ENCODE measurements around the gene C16orf86. TPM values are rescaled to one million over a fixed set of nuclear protein-coding genes. Genes with fewer than 3 reads are reported as not detected.

Gene C16orf86
- total RNA-seq, 1 experiment from 2014 or later: 4.9 TPM

GRCh38 chr16:67714522-67714921, 47.9 kb downstream of the C16orf86 start (continued):
- TF ChIP-seq ZNF671 (CRISPR knock-in tag; IDR thresholded peaks at IDR 0.05) (no peak), CREB1 (CRISPR knock-in tag; IDR thresholded peaks at IDR 0.05) (no peak), E2F4 (CRISPR knock-in tag; IDR thresholded peaks at IDR 0.05; ENCODE audit: borderline replicate concordance, low read depth) (no peak), SMAD4 (CRISPR knock-in tag; IDR thresholded peaks at IDR 0.05) (no peak), ZNF219 (CRISPR knock-in tag; IDR thresholded peaks at IDR 0.05; ENCODE audit: borderline replicate concordance) (no peak), E2F5 (CRISPR knock-in tag; IDR thresholded peaks at IDR 0.05) (no peak), ZNF121 (CRISPR knock-in tag; IDR thresholded peaks at IDR 0.05) (no peak)

GRCh38 chr16:67716097-67716496, 49.5 kb downstream of the C16orf86 start:
- Mint-ChIP-seq H3K27ac (no peak overlapping the region), H3K9me3 (no peaks in the 10 kb centered on the region), H3K36me3 (peaks cover 5% of the 10 kb centered on the region; the same call in 1 of the 2 replicates), H3K4me1 (peaks cover 33% of the 10 kb centered on the region), H3K27me3 (ENCODE audit: low read depth) (no peaks in the 10 kb centered on the region), H3K4me3 (no peak overlapping the region)
- ATAC-seq (no peak), DNase-seq (ENCODE audit: low spot score) (no peak)
- CTCF ChIA-PET: interaction anchor here (1.1 kb wide), 1 partner anchor 43 kb away, joined by 4 read pairs; no protein-coding TSS in a partner anchor
- TF ChIP-seq ERG (CRISPR knock-in tag; IDR thresholded peaks at IDR 0.05): no peak
- TF ChIP-seq ZNF512 (CRISPR knock-in tag; IDR thresholded peaks at IDR 0.05; ENCODE audit: borderline replicate concordance): no peak
- TF ChIP-seq USF2 (CRISPR knock-in tag; IDR thresholded peaks at IDR 0.05): no peak
- no peak for TF ChIP-seq ZBTB21 (CRISPR knock-in tag; IDR thresholded peaks at IDR 0.05; ENCODE audit: borderline replicate concordance)
- TF ChIP-seq ZNF219 (CRISPR knock-in tag; IDR thresholded peaks at IDR 0.05; ENCODE audit: borderline replicate concordance): no peak
- TF ChIP-seq ZNF671 (CRISPR knock-in tag; IDR thresholded peaks at IDR 0.05): no peak
- TF ChIP-seq ATF6 (CRISPR knock-in tag; IDR thresholded peaks at IDR 0.05): no peak
- no peak for TF ChIP-seq CBFB (CRISPR knock-in tag; IDR thresholded peaks at IDR 0.05; ENCODE audit: low read depth)
- no peak for TF ChIP-seq ATF3 (CRISPR knock-in tag; conservative IDR thresholded peaks at IDR 0.05)
- TF ChIP-seq ZNF317 (CRISPR knock-in tag; IDR thresholded peaks at IDR 0.05; ENCODE audit: borderline replicate concordance, low read depth): no peak
- TF ChIP-seq TCF7 (CRISPR knock-in tag; IDR thresholded peaks at IDR 0.05; ENCODE audit: low read depth): no peak
- no peak for TF ChIP-seq CREB1 (CRISPR knock-in tag; IDR thresholded peaks at IDR 0.05)
- TF ChIP-seq PREB (CRISPR knock-in tag; IDR thresholded peaks at IDR 0.05; ENCODE audit: borderline replicate concordance): no peak
- TF ChIP-seq ZNF532 (CRISPR knock-in tag; IDR thresholded peaks at IDR 0.05; ENCODE audit: borderline replicate concordance): no peak
- POLR2A ChIA-PET: no interaction called here

Measured in WTC11 (cell line).